Fibroblast of skin of right quadriceps (primary cell): ENCODE measurements around the gene EME1.
A peak's percentile ranks its signal among the peaks of the same experiment; 100 is the strongest.

ENCODE experiments used
- DNase-seq: peaks from one replicate; pipeline ENCODE4 v3.0.0-alpha.2; 2013

EME1 gene

GRCh38 chr17:50348522-50349242 lies 24.3 kb upstream of the EME1 start:
- peak; percentile 50 for DNase-seq

- DNase-seq, result no peak
These were observed 23.8 kb upstream of the EME1 start for GRCh38 chr17:50349243-50349600.

DNA sequence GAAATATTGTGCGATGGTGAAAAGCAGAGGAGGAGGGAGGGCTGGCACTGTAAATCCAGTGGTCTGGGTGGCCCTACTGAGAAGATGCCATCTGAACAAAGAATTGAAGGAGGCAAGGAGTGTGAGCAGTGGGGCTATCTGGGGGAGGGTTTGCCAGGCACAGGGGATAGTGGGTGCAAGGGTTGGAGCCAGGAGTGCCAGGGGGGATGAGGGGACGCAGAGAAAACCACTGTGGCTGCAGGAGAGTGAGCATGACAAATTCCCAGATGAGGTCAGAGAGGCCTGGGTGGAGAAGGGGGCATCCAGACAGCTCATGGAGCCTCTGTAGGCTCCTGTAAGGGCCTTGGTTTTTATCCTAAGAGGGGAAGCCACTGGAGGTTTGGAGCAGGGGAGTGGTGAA lies 22.3 kb upstream of the EME1 start:
- DNase-seq, result no peak

DNA sequence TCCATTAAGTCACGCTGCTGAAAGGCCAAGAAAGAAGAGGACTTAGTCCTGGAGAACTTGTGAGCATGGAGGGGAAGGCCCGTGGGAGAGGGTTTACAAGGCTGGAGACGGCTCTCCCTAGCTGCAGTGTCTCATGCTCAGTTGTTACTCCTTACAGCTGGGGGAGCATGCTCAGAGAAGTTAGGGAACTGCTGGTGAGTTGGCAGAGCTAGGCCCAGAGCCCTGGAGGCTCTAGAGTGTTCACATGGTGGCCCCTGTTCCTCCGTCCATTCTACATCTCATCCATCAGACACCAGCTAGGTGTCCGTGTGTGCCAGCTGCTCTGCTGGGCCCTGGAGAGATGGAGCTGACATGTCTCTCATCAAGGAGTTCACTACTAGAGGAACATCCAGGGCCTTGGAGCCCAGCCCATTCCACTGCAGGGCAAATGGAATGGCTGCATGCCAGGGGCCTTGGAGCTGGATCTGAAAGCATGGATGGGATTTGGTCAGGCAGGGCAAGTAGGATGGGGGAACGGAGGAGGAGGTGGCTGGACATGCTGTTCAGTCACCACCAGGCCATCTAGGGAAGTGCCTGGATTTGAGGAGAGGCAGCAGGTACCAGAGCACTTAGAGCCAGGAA lies 20.8 kb upstream of the EME1 start:
- DNase-seq, result no peak

DNA sequence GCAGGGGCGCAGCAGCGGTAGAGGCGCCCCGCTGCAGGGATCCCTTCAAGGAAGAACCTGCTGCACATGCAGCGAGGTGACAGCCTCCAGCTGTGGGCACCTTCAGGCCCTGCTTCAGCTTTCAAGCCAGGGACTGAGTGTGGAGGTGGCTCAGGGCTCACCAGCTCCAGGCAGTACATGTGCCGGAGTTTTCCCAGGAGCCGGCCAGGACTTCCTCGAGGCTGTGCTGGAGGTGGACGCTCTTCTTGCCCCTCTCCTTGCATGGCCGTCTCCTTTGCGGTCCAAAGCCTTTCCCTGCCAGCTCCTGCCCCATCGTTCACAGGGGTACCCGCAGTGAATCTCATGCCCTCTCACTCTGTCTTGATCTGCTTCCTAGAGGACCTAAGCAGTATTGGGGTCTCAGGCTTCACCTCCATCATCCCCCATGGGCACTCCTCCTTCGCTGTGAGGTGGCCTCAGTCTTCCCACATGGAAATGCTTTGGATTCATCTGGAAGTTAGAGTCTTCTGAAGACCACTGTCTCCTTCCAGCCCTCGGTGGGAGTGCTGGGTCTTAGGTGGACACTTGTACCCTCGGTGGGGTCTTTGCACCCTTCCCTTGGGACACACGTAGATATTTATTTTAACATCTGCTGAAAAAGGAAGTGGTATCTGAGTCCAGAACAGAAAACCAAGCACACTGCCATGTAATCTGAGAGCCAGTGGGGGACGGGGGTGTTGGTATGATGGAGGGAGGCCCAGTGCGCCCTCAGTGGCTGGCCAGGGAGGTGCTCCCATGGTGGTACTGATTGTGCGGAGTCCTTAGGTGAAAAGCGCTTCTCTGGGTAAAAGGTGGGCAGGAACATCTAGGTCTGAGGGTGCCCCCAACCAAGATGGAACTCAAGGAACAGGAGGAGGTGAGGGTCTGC lies 20.1 kb upstream of the EME1 start:
- DNase-seq, result no peak

DNA sequence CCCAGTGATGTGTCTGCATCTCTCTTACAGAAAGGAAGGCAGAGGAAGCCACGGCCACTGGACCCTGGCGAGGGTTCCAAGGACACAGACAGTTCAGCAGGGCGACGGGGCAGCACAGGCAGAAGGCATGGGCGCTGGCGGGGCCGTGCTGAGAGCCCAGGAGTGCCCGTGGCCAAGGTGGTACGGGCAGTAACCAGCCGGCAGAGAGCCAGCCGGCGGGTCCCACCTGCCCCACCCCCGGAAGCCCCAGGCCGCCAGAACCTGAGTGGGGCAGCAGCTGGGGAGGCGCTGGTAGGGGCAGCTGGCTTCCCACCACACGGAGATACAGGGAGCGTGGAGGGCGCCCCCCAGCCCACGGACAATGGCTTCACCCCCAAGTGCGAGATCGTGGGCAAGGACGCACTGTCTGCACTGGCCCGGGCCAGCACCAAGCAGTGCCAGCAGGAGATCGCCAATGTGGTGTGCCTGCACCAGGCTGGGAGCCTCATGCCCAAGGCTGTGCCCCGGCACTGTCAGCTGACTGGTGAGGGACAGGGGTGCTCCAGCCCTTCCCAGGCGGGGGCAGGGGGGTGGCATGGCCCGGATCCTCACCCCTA lies 19.3 kb upstream of the EME1 start:
- DNase-seq, result no peak

- no peak for DNase-seq
These were observed 18.8 kb upstream of the EME1 start for GRCh38 chr17:50354198-50354597.

DNA sequence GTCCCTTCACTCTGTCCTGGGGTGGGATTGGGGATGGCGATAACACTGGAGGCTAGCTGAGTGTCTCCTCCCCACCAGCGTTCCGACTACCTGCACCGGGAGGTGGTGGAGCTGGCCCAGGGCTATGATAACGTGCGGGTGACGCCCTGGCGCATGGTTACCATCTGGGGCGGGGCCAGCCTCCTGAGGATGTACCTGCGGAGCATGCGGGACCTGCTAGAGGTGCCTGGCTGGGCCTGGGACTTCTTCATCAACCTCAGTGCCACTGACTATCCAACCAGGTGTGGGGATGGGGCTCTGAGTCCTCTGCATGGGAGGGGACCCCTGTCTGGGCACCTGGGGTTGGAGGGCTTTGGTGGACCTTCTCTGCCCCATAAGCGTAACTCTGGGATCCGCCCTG lies 18.3 kb upstream of the EME1 start:
- no peak for DNase-seq

GRCh38 chr17:50355336-50355700 lies 17.7 kb upstream of the EME1 start:
- no peak for DNase-seq

- no peak for DNase-seq
These were observed 17.2 kb upstream of the EME1 start for GRCh38 chr17:50355701-50356341.

GRCh38 chr17:50356418-50356817 lies 16.6 kb upstream of the EME1 start:
- DNase-seq, result no peak

DNA sequence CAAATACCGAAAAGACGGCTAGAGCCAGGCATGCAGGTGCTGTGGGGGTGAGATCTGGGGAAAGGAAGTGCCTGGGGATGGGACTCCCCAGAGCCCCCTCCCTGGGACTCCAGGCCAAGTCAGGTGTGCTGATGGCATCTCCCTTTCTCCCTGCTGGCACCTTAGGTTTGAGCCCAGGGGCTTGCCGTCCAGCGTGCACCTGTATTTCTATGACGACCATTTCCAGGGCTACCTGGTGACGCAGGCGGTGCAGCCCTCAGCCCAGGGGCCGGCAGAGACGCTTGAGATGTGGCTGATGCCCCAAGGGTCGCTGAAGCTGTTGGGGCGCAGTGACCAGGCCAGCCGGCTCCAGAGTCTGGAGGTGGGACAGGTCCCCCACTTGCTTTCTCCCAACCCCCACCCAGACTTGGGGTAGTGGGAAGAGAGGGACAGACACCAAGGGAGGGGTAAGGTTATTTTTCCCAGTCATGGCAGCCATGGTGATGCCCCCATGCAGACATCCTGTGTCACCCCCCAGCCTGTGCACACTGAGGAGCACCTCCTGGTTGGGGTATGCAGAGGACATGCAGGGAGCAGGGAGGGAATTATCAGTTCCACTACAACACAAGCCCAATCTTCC lies 16.0 kb upstream of the EME1 start:
- DNase-seq, result no peak

- DNase-seq, result no peak
These were observed 14.9 kb upstream of the EME1 start for GRCh38 chr17:50358177-50358576.

GRCh38 chr17:50359005-50359699 lies 13.9 kb upstream of the EME1 start:
- DNase-seq, result no peak

DNA sequence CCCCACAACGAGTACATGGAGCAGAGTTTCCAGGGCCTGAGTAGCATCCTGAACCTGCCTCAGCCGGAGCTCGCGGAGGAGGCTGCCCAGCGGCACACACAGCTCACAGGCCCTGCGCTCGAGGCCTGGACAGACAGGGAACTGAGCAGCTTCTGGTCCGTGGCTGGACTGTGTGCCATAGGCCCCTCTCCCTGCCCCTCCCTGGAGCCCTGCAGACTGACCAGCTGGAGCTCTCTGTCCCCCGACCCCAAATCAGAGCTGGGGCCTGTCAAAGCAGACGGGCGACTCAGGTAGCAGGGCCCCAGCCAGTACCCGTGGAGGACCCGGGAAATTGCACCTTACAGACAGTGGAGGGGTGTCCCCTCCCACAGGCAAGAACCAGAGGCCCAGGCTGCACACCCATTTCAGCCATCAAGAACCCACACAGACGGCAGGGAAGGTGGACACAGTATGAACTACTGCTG lies 13.0 kb upstream of the EME1 start:
- no peak for DNase-seq

- no peak for DNase-seq
These were observed 12.4 kb upstream of the EME1 start for GRCh38 chr17:50360486-50361115.

GRCh38 chr17:50361561-50362480 lies 11.2 kb upstream of the EME1 start:
- DNase-seq, result peak; percentile 59

- no peak for DNase-seq
These were observed 10.4 kb upstream of the EME1 start for GRCh38 chr17:50362661-50363060.

DNA sequence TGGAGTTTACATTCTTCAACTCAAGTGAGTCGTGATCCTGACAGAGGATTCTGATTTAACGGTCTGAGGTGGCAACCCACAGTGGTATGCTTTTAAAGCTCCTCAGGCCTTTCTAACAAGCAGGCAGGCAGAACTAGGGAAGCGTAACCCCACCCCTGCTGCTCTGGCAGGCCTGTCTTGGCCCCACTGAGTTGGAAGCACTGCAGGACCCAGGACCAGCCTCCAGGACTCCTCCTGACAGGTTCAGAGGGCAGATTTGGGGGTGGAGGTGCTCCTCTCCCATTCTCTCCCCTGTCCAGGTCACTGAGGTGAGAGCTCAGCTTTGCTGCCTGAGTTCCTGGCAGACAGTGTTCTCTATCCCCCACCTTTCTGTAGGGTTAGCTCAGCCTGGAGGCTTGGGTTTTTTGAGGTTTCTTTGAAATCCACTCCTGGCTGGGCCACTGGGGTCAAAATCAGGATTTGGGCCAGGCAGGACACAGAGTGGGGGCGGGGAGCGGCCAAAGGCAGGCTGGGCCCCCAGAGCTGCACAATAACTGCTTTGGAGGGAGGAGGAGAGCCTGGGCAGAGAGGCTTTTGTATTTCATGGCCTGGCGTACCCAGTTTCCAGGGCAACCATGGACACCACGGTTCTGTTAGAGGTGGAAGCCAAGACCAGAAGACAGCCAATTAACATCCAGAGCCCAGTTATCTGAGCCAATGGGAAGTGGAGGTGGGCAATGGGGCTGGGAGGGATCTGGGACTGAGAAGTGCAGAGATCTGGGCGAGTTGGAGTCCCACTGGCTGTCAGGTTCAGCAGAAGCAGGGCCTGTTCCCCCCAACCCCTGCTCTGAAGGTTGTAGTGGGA lies 9.6 kb upstream of the EME1 start:
- DNase-seq, result peak; percentile 30
